ENCODE data around the gene MERTK. TPM values are rescaled to one million over a fixed set of nuclear protein-coding genes. Genes with fewer than 3 reads are reported as not detected.

Gene MERTK
- total RNA-seq, 1 donor from 2014 or later, result 7.2 TPM

DNA sequence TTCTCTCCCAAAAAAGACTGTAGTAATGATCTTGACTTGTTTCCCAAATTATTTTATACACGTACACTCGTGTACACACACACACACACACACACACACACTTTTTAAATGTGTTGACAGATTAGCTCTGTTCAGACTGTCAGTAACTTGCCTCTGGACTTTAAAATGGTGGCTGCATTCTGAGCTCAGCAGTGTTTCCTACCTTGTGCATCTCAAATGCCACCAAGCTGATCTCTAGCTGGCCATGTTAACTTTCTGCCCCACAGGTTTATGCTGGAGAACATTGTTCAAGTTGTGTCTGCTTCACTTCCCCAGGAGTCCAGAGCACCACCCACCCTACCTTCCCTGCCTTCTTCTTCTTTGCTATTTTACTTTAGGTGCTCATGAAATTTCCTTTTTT is 83.3 kb downstream of the MERTK start:
- DNase-seq, result no peak

DNA sequence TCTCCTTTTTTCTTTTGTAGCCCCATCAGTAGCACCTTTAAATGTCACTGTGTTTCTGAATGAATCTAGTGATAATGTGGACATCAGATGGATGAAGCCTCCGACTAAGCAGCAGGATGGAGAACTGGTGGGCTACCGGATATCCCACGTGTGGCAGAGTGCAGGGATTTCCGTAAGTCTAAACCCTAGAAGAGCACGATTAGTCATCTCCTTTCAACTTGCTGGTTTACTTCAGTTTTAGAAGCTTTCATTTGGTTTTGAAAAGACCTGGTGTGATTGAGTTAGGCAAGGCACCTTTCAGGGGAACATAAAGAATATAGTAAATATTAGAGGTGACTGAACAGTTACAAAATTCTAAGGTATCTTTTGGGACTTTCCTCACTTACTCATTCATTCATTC is 84.4 kb downstream of the MERTK start:
- no peak for DNase-seq

DNA sequence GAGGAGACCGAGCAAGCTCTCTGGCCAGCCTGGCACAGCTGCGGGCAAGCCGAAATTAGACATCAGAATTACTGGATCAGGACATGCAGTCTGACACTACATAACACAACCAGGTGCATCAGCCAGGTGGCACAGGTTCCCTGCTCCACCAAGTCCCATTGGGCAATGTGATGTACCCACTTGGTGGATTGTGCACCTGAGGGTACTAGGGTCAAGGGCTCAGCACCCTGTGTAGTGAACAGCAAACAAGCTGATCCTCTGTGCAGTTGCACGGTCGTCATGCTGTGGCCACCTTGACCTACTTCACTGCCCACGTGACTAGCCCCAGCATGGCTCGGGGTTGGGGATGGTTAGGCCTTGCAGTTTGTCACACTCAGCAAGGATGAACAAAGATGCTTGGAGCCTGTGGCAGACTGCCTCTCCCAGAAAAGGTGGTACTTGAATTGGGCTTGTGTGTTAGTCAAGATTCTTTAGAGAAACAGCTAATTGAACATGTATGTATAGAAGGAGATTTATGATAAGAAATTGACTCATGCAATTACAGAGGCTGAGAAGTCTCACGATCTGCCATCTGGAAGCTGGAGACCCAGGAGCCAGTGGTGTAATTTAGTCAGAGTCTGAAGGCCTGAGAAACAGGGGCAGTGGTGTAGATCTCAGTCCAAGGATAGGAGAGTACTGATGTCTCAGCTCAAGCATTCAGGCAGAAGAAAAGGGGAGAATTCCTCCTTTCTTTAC is 85.2 kb downstream of the MERTK start:
- no peak for DNase-seq

DNA sequence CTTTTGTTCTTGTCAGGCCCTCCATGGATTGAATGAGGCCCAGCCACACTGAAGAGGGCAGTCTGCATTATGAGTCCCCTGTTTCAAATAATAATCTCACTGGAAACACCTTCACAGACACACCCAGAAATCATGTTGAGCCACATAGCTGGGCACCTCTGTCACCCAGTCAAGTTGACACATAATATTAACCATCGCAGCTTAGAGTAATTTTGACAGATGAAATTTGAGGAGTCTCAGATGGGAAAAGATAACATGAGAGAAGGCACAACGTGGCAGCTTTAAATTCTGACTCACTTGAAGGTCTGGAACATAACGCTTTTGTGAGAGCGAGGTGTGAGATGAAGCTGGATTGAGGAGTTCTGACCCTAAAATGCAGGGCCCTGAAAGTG is 85.8 kb downstream of the MERTK start:
- no peak for DNase-seq

DNA sequence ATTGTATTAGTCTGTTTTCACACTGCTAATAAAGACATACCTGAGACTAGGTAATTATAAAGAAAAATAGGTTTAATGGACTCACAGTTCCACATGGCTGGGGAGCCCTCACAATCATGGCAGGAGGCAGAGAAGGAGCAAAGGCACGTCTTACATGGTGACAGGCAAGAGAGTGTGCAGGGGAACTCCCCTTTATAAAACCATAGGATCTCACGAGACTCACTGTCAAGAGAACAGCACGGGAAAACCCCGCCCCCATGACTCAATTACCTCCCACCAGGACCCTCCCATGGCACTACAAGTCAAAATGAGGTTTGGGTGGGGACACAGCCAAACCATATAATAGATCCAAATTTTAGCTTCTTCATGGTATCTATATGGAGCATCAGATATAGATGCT is 87.1 kb downstream of the MERTK start:
- DNase-seq, result no peak

DNA sequence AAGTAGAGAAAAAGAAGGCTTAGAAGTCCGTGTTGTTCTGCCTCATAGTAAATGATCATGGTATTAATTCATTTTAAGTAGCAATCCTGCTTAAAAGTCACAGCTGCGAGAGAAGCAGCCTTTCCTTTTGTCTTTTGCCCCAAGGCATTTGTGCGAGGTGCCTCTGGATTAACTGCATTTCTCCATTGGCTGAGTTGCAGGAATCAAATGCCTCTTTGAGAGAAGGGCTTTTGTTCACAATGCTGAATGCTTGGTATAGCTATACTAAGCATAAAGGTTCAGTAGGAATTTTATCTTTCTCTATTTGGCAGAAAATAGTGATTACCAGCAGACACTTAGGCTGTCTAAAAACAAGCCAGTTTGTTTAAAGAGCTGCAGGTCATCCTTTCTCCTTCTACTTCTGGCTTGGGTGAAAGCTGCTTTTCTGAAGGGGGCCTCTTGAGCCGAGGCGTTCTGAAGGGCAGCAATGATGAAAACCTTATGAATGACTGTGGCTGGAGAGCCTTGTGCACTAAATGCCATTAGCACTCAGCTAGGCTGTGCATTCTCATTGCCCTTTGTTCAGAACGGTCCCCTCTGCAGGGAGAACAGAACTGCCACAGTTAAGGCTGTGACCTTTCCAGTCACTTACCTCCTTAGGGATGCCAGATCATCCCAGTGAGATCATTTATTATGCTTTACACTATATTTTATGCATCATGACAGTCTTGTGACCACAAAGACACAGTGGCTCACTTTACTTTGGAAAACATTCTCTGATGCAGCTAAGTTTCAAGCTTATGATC is 87.9 kb downstream of the MERTK start:
- no peak for DNase-seq

DNA sequence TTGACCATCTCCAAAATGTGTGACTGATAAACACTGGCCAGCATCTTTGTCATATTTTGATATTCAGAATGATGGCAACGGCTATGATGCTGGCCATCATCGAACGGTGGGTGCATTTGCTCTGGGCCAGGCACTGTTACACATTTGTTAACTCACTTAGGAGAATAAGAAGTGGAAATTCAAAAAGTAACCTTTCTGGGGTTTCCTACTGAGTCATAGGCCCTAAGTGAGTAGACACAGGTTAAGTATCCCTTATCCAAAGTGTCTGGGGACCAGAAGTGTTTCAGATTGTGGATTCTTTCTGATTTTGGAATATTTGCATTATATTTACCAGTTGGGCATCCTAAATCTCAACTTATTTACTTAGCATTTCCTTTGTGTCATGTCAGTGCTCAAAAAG is 92.0 kb downstream of the MERTK start:
- DNase-seq, result no peak

DNA sequence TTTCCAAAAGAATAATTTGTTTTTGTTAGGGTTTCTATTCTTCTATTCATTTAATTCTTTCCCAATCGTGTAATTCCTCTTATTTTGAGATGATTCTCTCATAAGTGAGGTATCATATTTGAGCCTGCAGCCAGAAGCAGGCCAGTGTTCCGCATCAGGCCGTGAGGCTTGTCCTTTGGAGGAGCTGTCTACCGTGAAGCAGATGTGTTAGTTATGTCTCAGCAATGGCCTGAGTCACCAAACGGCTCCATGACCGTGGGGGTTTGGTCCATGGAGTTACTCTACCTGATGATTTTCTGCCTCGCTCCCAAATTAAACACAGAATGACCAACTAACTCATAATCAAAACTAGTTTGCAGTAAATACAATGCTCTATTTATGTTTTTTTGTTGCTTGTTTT is 92.4 kb downstream of the MERTK start:
- DNase-seq, result no peak

DNA sequence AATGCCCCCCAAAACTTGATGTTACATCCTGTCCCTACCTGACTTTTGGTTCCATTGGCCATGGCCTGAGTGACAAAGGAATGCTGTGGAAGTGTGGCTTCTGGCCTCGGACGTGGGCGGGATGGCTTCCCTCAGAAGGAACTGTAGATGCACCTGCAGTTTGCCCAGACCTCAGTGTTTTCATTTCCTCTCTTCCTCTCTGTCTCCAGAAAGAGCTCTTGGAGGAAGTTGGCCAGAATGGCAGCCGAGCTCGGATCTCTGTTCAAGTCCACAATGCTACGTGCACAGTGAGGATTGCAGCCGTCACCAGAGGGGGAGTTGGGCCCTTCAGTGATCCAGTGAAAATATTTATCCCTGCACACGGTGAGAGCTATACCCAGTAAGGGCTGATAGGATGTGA is 95.6 kb downstream of the MERTK start:
- DNase-seq, result no peak

DNA sequence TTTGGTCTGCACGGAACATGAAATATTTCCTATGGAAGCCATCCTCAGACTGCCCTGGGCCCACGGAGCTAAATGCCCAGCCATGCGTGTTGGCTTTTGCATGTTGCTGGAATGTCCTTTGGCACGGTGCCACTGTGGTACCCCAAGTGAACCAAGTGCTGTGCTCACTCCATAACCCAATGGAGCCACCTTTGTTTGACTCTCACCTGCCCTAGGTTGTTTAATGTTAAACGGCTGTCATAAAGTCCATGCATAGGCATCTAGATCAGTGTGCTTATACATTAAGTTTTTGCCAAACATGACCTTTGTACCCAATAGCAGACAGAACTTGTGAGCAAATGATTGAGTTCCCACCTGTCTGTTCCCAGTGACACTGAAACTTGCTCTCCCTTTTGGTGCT is 96.7 kb downstream of the MERTK start:
- DNase-seq, result no peak

DNA sequence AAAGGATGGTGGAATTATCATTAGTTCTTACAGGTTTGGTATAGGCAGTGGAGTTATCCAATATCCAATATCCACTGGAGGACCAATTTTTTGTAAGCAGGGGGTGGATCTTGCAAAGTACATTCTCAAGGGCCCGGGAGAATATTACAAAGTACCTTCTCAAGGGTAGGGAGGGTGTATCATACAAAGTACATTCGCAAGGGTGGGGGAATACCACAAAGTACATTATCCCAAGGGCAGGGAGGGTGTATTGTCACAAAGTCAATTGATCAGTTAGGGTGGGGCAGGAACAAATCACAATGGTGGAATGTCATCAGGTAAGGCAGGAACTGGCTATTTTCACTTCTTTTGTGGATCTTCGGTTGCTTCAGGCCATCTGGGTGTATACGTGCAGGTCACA is 101.4 kb downstream of the MERTK start:
- DNase-seq, result no peak

DNA sequence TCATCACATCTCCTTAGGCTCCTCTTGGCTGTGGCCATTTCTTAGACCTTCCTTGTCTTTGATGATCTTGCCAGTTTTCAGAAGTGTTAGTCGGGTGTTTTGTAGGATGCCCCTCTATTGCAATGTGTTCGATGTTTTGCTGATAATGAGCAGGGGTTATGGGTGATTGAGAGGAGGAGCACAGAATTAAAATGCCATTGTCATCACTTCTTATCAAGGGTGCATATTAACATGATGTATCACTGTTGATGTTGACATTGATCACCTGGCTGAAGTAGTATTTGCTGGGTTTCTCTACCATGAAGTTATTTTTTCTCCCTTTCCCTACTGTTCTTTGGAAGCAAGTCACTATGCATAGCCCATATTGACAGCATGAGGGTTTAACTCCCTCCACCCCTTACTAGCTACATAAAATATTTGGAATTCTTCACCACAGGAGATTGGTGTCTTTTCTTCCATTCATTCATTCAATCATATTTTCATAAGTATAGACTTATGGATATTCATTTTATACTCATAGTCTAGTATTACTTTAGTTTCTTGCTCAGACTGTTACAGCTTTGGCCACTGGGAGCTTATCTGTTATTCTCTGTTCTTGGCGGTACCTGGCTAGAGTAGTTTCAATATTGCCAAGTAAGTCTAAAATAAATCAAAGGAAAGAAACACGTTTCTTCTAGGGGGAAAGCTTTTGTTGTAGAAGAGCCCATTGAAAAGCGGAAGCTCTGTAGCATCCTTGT is 102.2 kb downstream of the MERTK start:
- DNase-seq, result no peak

DNA sequence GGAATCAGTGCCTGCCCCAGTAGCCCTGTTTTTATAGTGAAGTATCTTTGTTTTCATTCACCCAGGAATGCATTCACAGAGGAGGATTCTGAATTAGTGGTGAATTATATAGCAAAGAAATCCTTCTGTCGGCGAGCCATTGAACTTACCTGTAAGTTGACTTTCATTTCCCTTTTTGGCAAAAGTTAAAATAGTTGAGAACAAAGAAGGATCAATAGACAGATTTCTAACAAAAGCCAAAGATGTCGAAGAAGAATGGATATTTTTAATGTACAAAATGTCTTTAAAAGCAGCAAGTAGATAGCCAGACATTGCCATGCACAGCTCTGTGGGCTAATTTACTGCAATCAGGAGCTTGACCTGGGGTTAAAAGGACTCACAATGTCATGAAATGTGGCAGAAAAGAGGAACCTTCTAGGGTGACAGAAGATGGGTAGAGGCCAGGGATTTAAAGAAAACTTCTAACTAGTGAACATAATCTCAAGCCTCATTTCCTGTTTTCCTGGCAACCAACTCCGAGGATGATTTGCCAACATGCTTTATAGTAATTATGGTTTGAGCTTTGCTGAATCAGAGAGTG is 102.8 kb downstream of the MERTK start:
- DNase-seq, result no peak

DNA sequence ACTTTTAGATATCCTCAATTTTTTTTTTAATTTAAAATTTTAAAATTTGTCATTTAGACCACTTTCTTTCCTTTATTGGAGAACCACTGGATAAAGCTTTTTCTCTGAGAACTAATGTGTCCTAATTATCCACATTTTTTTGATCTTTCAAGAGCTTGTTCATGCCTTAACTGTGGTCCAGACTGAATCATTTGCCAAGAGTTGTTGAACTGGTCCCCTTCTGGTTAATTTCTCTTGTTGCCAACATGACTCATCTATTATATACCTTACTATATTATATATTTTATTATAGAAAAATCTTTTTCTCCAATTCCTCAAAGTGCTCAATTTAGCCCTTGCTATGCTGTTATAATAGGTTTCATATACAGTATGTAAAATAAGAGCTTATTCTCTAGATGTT is 103.5 kb downstream of the MERTK start:
- no peak for DNase-seq

DNA sequence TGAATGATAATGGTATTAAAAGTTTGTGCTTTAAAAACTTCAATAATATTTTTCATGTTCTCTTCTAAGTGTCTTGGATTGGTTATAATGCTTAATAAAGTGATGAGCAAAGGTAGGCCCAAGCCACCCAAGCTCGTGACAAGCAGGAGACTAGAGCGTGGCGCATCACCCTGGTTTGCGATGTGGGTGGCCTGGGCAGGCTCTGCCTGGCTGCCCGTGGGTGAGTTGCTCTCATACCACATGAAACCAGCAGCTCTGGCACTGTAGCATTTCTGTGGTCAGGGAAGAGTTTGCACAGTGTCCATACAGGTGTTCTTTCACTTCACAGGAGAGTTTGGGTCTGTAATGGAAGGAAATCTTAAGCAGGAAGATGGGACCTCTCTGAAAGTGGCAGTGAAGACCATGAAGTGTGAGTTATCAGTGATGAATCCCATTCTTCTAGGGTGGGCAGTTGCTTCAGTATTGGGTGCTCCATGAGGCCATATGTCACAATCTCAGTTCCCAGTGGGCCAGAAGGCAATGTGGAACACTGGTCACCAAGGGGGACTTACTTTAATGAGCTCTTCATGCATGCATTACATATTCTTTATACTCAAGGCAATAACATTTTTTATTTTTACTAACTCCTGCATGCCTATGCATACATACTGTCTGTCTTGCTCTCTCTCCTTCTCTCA is 105.3 kb downstream of the MERTK start:
- no peak for DNase-seq

DNA sequence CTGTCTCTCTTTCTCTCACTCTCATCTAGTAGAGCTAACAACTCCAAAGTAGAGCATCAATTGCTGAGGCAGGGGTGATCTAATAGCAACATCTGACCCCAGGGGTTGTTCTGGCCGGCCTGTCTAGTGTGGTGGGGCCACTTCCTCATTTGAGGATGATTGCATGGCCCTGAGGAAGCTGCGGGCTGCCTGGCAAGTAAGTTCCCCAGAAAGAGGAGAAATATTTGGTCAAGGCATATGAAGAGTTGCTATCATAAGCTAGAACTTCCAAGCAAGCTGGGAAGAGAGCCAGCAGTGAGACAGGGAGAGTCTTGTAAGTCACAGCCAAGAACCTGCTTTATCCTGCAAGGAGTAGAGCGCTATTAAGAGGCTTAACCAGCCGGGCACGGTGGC is 105.8 kb downstream of the MERTK start:
- no peak for DNase-seq

DNA sequence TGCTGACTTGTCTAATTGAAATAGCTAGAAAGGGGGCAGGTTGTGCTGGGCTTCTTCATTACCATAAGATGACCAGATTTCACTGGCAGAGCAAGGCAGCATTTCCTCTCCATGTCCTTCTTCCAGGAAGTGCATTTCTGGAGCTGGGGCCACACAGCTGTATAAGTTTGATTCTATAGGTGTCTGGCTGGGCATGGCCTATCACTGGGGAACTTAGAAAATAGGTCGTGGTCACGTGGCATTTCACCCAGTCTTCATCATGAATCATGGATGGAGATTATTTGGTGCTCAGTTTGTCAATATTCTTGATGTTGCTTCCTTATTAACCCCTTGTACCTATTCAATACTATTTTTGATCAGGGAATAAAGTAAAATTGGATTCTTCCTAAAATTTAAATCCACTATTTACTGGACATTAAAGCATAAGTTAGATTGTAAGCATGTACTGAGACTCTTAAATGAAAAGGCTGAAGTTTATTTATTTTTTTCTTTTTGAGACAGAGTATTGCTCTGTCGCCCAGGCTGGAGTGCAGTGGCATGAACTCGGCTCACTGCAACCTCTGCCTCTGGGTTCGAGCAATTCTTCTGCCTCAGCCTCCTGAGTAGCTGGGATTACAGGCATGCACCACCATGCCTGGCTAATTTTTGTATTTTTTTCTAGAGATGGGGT is 107.1 kb downstream of the MERTK start:
- no peak for DNase-seq

DNA sequence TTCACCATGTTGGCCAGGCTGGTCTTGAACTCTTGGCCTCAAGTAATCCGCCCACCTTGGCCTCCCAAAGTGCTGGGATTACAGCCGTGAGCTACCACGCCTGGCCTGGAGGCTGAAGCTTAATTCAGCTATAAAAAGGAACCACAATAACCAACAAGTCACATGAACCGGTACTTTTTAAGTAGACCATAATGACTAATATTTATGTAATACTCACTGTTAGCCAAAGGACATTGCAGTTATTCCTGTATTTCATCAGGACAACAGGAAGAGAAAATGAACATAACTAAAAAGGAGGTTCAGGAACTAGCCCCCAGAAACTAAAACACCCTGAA is 107.6 kb downstream of the MERTK start:
- no peak for DNase-seq

DNA sequence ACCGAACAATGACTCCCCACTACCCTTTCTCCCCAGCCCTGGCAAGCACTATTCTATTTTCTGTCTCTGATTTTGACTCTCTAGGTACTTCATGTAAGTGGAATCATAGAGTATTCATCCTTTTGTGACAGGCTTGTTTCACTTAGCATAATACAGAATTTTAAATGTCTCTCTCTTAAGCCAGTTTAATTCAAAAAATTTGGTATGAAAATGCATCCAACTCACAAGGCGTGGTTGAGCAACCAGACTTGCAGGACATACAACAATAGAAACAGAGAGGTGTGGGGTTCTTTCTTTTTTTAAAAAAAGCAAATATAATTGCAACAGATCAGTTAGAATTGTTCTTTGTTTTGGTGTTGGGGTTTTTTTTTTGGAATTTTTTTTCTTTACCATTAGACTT is 109.1 kb downstream of the MERTK start:
- DNase-seq, result no peak

DNA sequence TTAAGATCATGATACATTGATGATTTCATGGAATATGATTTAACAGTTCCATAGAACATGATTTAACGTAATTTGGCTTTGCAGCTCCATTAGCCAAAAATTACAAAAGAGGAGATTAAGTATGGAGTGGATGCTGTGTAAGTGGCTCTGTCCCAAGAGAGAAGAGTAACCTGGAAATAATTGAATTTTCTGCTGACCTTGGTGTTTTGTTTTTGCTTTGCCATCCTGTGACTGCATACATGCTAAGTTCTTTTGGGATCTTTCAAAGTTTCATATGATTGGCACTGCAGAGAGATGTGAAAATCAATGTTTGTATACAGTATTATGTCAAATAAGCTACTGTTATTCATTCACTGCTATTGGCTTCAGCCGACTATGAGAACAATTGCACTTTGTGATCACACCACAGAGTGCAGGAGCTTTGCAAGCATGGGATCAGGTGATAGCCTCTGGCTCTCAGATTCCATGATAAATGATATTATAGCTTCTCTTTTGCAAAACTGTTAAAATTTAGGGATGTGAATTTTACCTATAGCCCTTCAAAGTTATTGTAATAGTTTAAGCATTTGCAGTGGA is 110.6 kb downstream of the MERTK start:
- no peak for DNase-seq

DNA sequence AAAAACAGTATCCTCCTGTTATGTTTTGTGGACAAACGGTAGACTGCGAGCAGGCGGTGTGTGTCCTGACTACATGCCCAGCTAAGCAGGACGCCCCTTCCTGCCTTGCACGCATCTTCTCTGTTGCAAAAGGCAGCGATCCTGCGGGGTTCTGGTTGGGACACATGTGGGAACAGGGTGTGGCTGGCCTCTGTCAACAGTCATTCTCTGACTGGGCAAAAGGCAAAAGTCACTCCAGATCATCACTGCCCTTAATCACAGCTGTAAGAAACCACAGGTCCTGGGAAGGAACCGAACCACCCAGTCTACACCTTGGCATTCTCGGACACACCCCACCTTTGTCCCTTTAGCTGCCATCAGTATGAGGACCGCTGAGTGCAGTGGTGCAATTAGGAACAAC is 112.3 kb downstream of the MERTK start:
- no peak for DNase-seq

DNA sequence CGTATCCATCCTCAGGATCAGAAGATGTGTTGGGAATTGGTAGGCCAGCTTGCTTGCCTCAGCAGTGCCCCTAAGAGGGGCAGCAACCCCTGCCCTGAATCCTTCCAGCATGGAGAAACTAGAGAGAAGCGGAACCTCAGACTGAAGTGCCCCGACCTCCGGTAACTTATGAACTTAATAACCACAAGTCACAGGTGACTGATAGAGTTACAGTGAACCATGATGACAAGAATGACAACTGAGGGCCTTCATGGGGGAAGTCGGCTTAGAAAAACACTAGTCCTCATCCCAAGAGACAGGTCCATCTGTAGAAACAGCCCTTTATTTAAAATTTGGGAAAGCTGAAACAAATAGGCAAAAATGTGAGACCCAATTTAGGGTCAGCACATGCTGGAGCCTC is 114.1 kb downstream of the MERTK start:
- DNase-seq, result no peak
